GM18951 (cell line): ENCODE data around the gene KLHL30.
"Not testable (repeated sequence)": the region's sequence is repeated elsewhere in the genome, so short reads cannot be mapped to it uniquely, and the experiment has no call there.

ENCODE experiments used
- POLR2A ChIP-seq: IDR thresholded peaks from 4 replicates; pipeline ENCODE4 v1.6.1; 2011; ENCODE audit warnings: mild to moderate bottlenecking; ENCODE audit not compliant: insufficient read length, insufficient read depth; ENCODE audit errors: extremely low read depth
- in situ Hi-C: fragments of 300-500 bp; cut with MboI; formaldehyde crosslinking; loops from one replicate; pipeline ENCODE4 v1.12.0; 2022; ENCODE audit warnings: low sequenced_read_pairs, mixed read lengths, inconsistent platforms; ENCODE audit not compliant: unreplicated experiment

The KLHL30 gene

GRCh38 chr2:238165288-238165921 lies 26.9 kb downstream of the KLHL30 start:
- in situ Hi-C loops: no loop called here
- TF ChIP-seq POLR2A: no peak

GRCh38 chr2:238166391-238167343 lies 28.2 kb downstream of the KLHL30 start:
- in situ Hi-C loops: no loop called here

DNA sequence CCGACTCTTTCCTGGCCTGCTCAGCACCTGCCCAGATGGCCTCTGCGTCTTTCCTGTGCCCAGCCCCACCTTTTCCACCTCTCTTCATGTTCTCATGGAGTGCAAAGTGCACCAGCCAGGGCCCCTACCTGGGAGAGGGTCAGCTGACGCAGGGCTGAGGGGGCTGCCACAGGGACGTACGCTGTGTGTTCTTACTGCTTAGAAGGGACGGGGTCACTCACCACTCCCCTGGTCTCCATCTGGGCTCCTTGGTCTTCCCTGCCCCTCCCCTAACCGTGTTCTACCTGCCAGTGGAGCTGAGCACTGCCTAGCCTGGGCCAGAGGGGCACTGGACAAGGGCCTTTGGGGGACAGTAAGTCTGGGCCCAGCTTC lies 28.9 kb downstream of the KLHL30 start:
- in situ Hi-C loops: no loop called here
- no peak for TF ChIP-seq POLR2A

More at GRCh38 chr2:238166391-238167343, 28.2 kb downstream of the KLHL30 start:
- TF ChIP-seq POLR2A: no peak

- in situ Hi-C loops: no loop called here
- no peak for TF ChIP-seq POLR2A
These were observed 29.3 kb downstream of the KLHL30 start for GRCh38 chr2:238167761-238168160.

- TF ChIP-seq POLR2A: no peak
- in situ Hi-C loops: no loop called here
These were observed 30.0 kb downstream of the KLHL30 start for GRCh38 chr2:238168196-238169047.

DNA sequence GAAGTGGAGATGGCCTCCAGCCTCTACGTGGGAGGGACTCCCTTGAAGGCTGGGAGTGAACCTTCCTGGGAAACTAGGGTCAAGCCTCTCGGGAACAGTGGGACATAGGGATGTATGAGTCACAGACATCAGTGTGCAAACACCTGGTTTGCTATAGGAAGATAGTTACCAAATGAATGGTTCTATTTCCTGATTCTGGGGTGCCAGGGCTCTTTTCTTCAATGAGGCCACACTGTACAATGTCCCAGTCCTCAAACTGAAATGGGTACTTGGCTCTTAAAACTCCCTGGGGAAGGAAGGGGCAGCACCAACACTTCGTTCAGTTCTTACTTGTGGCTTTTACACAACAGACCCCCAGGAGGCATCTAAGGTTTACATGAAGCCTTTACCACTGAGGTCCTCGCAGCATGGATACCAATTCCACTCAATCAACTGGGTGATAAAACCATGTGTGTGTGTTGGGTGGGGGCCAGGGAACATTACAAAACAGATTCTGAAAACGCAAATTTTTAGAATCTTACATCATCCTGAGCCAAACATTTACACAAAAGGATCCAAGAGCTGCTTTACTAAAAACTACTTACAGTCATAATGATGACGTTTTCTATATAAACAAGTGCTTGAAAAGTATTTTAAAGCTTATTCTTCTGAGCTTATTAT lies 30.7 kb downstream of the KLHL30 start:
- in situ Hi-C loops: no loop called here
- TF ChIP-seq POLR2A: no peak

GRCh38 chr2:238169708-238170251 lies 31.3 kb downstream of the KLHL30 start:
- in situ Hi-C loops: no loop called here
- no peak for TF ChIP-seq POLR2A

GRCh38 chr2:238170386-238171071 lies 32.1 kb downstream of the KLHL30 start:
- TF ChIP-seq POLR2A: no peak
- in situ Hi-C loops: no loop called here

GRCh38 chr2:238171072-238171431 lies 32.6 kb downstream of the KLHL30 start:
- in situ Hi-C loops: not testable (repeated sequence)

- TF ChIP-seq POLR2A: no peak
- in situ Hi-C loops: no loop called here
These were observed 33.2 kb downstream of the KLHL30 start for GRCh38 chr2:238171575-238172187.

DNA sequence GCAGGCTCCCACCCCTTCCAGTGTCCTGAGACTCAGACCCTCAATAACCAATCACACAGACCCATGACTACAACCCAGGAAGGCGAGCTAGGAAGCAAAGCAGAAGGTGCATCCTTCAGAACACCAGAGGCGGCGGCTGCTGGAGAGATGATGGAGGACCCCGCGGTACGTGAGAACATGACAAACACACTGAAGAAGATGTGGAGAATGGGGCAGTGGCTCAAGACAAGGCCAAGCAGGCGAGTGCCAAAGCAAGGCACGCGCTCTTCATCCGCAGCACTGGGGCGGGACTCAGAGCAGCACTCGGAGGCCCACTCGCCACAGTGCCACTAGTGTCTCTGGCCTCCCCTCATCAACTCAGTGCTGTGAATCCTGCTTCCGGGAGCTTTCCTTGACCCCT lies 34.0 kb downstream of the KLHL30 start:
- no peak for TF ChIP-seq POLR2A
- in situ Hi-C loops: no loop called here

DNA sequence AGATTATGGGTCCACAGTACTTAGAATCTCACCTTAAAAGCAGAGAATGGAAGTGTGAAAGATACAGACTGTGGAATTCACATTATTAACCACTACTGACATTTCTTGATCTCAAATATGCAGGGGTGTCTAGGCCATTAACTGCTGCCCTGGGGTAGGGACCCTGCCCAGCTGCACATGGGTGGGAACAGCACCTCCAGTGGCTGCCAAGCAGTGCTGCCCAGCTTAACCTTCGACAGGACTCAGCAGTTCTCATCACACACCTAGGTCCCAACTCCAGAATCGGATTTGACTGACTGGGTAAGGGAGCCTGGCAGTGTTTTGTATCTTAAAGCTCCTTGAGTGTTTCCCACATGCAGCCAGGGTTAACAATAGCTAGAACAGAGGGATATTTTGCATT lies 35.2 kb downstream of the KLHL30 start:
- TF ChIP-seq POLR2A: no peak
- in situ Hi-C loops: no loop called here
